Kidney glomerular epithelial cell (primary cell): ENCODE measurements around the gene SLC16A4.

Experiments
- DNase-seq: peaks from one replicate; lab custom pipeline; 2025; lab: John Stamatoyannopoulos, UW

The SLC16A4 gene

DNA sequence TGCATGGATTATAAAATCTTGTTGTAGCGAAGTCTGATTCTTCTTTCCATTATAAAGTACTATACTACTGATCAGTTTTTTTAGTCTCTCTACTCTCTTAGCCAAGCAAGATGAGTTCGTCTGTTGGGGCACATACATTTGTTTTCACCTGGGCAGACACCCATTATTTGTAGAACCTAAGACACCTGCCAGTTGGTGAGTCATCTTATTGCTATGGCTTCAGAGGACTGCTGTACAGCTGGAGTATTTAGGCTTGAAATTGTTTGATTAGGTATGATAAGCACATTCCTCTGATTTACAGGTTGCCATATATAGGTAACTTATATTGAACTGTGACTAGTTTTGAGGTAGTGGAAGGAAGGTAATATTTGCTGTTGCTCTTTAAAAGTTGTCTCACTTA is 34.4 kb downstream of the SLC16A4 start:
- DNase-seq = no peak

DNA sequence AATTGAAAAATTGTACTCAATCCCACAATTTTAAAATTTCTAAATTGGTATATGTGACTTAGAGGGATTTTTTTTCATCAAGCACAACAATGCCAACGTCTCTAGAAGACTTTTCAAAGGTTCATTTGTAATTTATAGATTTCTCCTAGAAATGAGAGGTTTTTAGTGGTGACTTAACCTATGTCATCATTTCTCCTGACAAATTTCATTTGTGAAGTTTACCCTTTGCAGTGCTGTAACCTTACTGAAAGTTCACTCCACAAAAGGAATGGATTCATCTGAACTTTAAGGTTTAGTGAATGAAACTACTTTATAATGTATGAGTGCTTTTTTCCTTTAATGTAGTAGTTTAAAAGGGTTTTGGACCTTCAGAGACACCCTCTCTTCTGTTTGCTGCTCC is 35.5 kb downstream of the SLC16A4 start:
- no peak for DNase-seq

DNA sequence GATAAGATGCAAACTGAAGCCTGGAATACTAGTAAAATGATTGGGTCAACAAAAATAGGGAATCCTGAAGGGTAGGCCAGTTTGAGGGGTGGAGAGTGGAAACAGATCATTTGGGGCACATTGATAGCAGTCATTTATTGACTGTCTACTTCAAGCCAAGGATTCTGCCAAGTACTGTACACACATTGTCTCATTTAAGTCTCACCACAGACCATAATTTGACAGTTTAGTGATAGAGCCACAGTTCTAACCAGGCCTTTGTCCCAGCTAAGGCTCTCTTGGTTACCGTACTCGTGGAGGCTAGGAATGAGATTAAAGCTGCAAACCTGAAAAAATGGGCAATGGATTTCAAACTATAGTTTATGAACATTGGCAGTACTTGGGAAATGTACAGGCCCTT is 40.5 kb downstream of the SLC16A4 start:
- no peak for DNase-seq

DNA sequence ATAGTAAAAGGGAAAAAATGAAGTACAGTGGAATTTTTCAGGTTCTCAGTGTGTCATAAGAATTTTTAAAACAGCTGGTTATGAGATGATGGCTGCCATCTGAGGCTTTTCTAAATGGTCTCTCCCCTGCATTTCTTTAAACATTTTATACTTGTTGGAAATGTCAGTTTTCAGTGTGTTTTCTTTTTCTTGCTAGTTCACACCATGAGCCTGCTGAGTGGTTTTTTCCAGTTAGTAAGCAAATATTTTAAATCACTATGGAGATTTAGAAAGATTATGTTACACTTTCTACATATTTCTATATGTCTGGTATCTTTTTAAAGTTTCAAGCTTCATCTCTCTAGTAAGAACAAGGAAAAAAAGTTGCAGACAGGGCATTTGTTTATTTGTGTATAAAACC is 42.1 kb downstream of the SLC16A4 start:
- DNase-seq = no peak

DNA sequence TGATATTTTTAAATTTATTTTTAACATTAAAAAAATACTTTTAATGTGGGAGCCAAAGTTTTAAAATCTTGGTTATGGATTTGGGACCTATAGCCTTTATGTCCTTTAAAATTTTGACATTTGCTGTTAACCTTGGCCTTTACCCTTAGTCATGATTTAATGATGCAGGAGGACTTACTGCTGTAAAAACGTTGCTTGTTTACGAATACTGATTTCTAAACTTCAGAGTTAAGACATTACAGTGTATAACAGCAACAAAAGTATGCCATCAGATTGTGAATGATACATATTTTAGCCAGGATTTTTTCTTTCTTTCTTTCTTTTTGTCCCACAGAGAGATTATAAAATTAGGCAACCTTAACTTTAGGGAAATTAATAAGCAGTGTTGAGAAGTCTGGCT is 42.8 kb downstream of the SLC16A4 start:
- DNase-seq = no peak

DNA sequence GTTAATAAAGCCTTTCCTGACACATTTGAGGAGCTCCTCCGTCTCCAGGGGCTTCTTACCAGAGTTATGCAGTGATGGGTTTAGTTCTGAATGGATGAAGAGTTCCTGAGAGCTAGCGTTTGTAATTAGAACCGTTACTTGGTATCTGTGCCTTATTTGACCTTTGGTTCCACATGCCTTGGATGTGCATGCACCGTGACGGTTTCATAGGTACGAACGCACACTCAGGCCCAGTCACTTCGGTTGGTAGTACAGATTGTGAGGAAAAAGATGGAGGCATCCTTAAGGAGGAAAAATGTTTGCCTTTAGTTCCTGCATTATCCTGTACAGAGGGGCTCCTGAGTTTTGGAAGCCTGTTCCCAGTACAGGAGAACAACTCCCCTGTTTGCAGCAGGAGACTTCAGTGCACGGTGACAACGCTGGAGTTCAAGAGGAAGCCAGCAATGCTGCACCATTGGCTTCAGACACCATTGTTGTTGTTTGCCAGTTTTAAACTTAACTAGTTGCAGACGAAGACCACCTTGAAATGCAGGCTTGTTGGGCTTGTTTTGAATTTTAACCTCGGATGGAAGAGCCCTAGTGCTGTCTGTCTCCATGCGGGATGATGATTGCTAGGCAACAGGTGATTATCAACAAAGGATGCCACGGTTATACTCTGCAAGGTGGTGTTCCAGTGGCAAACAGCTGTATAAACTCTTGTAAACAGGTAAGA is 43.5 kb downstream of the SLC16A4 start:
- no peak for DNase-seq

DNA sequence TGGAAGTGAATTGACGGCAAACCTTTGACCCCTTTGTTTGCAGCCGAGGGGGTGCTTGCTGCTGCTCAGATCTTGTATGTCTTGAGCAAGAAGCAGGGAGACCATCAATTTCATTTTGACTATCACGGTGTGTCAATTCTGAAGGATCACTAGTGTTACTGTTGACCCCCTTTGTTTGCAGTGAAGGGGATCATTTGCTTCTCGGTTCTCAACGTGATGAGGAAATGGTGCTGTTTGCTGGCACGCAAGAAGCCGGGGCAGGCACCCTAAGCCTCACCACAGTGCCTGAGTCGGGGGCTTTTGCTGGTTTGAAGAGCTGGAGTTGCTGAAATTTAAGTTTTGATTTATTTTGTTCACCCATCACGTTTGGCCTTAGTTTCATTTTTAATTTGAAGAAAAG is 44.1 kb downstream of the SLC16A4 start:
- DNase-seq = no peak

DNA sequence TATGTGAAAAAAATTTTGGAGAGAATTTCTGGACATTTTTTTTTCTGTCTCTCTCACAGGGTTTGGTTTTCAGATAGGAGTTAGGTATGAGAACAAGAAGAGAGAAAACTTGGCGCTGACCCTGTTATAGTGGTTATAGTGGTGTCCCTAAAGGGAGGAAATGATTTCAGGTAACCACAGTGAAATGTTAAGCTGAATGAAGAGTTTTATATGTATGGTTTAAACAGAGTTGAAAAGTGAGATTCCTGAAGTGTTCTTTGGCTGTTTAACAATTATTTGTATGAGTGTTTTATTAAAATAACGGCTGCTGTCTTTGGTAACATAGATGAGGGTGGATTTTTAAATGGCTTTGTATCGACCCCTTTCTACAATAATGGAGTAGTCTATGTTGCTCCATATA is 45.3 kb downstream of the SLC16A4 start:
- no peak for DNase-seq

DNA sequence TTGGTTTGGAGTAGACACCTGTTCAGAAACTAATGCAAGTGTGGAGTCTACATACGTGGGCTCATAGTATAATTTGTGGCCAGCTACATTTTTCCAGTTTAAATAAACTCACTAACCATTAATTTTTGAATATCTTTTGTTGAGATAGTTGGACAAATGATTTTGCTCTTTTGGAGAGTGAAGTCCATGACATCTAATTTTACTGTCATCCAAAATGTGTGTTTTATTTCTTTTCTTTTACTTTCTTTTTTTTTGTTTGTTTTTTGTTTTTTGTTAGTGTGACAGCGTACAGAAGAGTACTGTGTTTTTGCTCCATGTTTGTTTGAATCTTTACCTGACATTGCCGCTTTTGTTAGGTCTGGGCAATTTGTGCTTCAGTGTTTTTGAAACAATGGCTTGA is 46.7 kb downstream of the SLC16A4 start:
- no peak for DNase-seq

DNA sequence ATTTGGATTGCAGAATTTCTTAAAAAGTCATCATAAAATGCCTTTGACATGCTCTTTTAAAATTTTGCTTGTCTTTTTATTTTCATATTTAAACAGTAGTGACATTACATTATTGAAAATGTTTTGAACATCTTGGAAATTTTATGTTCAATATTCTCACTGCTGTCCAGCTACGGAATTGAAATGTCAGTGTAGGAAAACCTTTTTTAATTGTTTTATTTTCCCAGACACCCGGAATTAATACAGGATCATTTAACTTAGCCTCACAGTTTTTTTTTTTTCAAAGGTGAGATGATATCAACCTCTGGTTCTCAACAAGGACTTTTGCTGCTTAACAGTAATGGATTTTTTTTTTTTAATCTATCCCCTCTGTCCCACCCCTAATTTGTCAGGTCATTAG is 47.6 kb downstream of the SLC16A4 start:
- DNase-seq = no peak

DNA sequence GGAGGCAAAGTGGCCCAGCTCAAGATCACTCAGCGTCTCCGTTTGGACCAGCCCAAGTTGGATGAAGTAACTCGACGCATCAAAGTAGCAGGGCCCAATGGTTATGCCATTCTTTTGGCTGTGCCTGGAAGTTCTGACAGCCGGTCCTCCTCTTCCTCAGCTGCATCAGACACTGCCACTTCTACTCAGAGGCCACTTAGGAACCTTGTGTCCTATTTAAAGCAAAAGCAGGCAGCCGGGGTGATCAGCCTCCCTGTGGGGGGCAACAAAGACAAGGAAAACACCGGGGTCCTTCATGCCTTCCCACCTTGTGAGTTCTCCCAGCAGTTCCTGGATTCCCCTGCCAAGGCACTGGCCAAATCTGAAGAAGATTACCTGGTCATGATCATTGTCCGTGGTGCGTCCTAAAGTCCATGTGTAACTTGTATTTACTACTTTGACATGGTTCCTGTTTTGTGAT is 48.9 kb downstream of the SLC16A4 start:
- no peak for DNase-seq

DNA sequence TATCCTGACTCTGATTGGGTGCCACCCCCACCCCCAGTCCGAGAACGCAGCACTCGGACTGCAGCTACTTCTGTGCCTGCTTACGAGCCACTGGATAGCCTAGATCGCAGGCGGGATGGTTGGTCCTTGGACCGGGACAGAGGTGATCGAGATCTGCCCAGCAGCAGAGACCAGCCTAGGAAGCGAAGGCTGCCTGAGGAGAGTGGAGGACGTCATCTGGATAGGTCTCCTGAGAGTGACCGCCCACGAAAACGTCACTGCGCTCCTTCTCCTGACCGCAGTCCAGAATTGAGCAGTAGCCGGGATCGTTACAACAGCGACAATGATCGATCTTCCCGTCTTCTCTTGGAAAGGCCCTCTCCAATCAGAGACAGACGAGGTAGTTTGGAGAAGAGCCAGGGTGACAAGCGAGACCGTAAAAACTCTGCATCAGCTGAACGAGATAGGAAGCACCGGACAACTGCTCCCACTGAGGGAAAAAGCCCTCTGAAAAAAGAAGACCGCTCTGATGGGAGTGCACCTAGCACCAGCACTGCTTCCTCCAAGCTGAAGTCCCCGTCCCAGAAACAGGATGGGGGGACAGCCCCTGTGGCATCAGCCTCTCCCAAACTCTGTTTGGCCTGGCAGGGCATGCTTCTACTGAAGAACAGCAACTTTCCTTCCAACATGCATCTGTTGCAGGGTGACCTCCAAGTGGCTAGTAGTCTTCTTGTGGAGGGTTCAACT is 49.5 kb downstream of the SLC16A4 start:
- no peak for DNase-seq

DNA sequence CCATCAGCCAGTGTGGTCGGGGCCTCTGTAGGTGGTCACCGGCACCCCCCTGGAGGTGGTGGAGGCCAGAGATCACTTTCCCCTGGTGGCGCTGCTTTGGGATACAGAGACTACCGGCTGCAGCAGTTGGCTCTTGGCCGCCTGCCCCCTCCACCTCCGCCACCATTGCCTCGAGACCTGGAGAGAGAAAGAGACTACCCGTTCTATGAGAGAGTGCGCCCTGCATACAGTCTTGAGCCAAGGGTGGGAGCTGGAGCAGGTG is 50.7 kb downstream of the SLC16A4 start:
- no peak for DNase-seq

DNA sequence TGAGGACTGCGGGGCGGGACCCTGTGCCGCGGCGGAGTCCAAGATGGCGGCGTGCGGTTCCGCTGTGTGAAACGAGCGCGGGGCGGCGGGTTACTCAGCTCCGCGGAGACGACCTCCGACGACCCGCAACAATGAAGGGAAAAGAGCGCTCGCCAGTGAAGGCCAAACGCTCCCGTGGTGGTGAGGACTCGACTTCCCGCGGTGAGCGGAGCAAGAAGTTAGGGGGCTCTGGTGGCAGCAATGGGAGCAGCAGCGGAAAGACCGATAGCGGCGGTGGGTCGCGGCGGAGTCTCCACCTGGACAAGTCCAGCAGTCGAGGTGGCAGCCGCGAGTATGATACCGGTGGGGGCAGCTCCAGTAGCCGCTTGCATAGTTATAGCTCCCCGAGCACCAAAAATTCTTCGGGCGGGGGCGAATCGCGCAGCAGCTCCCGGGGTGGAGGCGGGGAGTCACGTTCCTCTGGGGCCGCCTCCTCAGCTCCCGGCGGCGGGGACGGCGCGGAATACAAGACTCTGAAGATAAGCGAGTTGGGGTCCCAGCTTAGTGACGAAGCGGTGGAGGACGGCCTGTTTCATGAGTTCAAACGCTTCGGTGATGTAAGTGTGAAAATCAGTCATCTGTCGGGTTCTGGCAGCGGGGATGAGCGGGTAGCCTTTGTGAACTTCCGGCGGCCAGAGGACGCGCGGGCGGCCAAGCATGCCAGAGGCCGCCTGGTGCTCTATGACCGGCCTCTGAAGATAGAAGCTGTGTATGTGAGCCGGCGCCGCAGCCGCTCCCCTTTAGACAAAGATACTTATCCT is 51.2 kb downstream of the SLC16A4 start:
- peak; percentile 61 for DNase-seq

DNA sequence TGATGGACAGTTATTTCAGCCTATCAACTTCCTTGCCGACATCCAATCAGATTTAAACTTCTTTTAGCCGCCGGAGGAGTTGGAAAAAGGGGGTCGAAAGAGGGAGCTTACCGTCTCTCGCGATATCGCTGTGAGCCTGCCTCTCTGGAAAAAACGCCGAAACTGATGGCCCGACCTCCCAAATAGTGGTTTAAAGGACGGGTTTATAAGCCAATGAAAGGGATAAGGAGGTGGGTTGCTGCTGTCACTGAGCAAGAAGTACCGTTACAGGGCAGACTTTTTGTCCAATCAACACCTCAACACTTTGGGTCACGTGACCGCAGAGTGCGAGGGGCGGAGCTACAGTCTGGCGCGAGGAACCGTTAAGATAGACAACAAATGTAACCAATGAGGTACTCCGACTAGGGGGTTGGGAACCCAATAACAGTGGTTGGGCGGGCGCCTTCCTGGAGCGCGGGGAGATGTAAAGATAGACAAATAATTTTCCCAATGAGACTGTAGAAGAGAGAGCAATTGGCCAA is 51.9 kb downstream of the SLC16A4 start, which contains the start of gene RBM15:
Gene RBM15, plus strand, starts transcription at position 492 of the 521 bp plus-strand sequence. Its CDS starts 29 bp downstream, at position 521.
- DNase-seq = peak; percentile 100

DNA sequence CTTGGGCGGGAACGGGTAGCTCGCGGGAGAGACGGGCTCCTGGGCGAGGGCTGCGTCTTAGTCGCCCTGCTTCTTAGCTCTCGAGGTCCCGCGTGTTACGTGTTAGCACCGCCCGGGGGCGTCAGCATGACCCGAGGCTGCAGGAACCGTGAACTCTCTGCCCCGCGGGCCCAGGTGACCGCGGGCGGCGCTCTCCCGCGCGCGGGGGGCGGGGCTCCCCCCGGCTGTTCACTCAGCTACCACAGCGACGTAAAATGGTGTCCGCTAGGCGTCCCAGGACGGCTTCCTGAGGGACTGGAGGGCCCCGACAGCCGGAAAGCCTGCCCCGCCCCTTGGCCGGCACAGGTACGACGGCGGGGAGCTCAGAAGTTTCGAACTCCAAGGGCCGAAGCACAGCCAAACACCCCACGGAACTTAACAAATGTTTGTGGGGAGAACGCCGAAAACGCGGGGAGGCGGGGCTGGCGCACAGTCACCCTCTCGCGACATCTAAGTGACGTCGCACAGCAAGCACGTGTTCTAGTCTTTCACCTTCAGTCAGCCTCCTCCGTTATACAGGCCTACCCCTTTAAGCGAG is 52.4 kb downstream of the SLC16A4 start:
- DNase-seq = no peak

DNA sequence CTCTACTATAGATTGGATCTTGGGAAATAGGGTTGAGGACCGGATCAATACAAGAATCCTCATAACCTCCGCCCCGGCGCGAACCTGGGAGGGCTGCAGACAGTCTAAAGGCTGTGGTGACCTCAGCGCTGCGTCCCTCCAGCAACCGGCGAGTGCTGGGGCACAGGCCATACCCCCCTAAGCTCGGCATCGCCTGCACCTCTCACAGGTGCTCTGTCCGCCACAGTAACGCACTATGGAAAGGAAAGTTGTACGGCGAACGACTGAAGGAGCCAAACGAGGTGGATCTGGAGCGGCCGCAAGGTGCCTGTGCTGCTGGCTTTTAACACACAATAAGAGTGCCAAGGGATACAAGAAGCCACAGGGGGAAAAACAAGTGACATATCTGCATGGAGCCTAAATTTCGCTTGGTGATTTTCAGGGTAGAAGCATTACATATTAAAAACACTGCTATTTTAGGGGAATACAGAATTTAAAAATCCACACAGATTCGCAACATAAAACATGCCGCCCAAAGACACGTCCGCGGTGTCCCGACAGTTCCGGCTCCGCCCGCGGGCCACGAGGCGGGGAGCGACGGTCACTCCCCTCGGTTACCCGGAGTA is 53.0 kb downstream of the SLC16A4 start:
- no peak for DNase-seq

DNA sequence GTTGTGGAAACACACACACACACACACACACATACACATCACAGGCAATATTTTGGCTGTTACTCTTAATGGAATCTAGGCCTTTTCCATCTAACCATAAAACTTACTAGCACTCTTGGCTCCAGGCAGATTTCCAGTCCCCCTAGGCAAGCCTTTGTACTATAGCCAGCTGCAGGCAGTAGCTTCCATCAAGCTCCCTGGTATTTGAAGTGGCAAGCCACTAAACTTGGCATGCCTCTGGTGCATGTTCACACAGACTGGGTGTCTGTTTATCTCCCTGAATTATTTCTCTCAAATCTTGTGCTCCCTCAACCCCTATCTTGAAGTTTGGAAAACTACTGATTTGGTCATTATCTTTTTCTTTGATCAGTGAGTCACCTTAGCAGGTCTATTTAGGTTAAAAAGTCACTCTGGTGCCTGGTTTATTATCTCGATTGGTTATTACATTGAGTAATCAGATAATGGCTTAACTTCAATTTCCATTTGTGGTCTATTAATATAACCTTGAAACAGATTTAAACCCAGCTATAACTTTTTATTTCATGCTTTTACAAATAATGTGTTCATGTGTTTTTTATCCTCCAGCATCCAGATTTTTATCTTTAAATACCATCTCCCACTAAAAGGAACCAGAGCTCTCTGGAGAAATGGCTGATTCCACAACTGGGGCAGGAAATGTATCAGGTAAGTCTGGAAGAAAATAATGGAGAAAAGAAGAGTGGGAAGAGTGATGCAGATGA is 54.4 kb downstream of the SLC16A4 start:
- no peak for DNase-seq

DNA sequence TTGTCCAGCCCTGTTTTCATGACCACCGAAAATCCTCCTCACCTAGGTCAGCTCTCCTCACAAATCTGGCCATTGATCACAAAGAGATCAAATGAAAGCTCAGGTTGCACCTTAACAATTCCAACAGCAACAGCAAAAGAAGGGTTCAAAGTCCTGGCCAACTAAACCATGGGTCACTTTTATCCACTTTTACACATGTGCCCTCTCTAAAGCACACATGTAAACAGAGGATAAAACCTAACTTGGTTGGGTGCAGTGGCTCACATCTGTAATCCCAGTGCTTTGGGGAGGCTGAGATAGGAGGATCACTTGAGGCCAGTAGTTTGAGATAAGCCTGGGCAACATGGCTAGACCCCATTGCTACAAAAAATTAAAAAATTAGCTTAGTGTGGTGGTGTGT is 55.6 kb downstream of the SLC16A4 start:
- no peak for DNase-seq

DNA sequence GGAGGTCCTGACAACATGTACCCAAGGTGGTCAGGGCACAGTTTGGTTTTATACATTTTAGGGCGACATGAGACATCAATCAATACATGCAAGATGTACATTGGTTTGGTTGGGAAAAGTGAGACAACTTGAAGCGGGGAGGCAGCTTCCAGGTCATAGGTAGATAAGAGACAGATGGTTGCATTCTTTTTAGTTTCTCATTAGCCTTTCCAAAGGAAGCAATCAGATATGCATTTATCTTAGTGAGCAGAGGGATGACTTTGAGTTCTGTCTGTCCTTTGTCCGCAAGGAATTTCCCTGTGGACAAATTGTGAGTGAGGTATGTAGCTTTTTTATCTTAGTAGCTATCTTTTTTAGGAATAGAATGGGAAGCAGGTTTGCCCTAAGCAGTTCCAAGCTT is 62.1 kb downstream of the SLC16A4 start:
- no peak for DNase-seq

DNA sequence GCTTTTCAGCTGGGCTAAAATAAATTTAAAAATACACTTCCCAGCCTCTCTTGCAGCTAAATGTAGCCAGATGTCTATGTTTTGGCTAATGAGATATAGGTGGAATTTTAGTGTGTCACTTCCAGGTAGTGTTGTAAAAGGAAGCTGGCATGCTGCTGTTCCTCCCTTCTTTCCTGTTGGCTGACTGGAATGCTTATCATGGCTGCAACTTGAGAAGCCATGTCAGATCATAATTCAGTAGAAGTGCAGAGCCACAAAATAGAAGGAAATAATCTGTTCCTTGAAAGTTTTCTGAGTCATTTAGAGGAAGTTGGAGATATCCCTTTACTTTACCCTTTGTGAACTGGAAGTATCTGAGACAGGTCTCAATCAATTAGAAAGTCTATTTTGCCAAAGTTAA is 62.6 kb downstream of the SLC16A4 start:
- no peak for DNase-seq
